ENCODE results near the gene GFAP.

GFAP gene

DNA sequence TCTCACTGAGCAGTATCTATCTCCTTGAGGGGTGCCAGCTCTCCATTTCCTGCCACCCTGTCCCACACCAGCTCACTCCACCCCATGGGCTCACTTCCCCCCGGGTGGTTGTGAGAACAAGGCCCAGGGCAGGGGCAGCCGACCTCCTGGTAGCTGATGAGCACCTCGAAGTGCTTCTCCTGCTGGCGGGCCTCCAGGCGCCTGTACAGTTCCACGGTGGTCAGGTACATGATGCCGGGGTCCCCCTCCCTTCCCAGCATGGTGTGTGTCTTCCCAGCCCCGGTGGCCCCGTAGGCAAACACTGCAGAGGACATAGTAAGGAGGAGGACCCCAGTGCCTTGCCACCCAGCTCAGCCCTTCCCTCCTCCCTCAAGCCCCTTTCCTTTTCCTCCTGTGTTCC is 19.8 kb upstream of the GFAP start:
- peaks cover 11% of the 10 kb centered on the region for H3K36me3 Mint-ChIP-seq
- peak overlapping the region; percentile 5 for H3K27ac Mint-ChIP-seq
- H3K4me3 Mint-ChIP-seq: no peak overlapping the region
- ATAC-seq (no peak), DNase-seq (ENCODE audit: low spot score in 2 of 2) (no peak)
- H3K9me3 Mint-ChIP-seq: no peaks in the 10 kb centered on the region
- H3K4me1 Mint-ChIP-seq: no peaks in the 10 kb centered on the region

DNA sequence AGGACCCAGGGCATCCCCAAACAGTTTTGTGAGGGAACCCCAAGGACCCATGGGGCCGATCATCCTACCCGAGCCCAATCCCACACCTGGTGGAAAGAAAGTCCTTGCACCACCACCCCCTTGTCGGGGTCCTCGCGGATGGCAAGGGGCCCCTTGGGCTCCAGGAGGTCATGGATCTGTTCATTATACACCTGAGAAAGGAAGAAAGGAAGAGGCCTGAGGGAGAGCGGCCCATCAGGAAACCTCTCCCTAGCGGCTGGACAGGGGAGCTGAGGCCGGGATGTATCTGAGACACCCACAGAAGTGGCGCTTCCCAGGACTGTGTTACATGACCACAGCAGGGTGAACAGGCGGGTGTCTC is 19.4 kb upstream of the GFAP start:
- no peak for ATAC-seq

GRCh38 chr17:44933824-44934744 is 18.8 kb upstream of the GFAP start:
- no peak for ATAC-seq
- Mint-ChIP-seq H3K4me3 (no peak overlapping the region), H3K9me3 (no peaks in the 10 kb centered on the region), H3K36me3 (peaks cover 9% of the 10 kb centered on the region), H3K4me1 (no peaks in the 10 kb centered on the region), H3K27ac (no peak overlapping the region)
- DNase-seq (ENCODE audit: low spot score in 2 of 2): no peak

More for the DNA sequence above, 19.4 kb upstream of the GFAP start:
- H3K9me3 Mint-ChIP-seq: no peaks in the 10 kb centered on the region
- no peak overlapping the region for H3K27ac Mint-ChIP-seq
- no peak for DNase-seq (ENCODE audit: low spot score in 2 of 2)
- H3K4me3 Mint-ChIP-seq: no peak overlapping the region
- no peaks in the 10 kb centered on the region for H3K4me1 Mint-ChIP-seq
- H3K36me3 Mint-ChIP-seq: peaks cover 12% of the 10 kb centered on the region

GRCh38 chr17:44932787-44933097 is 17.4 kb upstream of the GFAP start:
- ATAC-seq: no peak
- Mint-ChIP-seq H3K9me3 (no peaks in the 10 kb centered on the region), H3K27ac (no peak overlapping the region), H3K36me3 (peaks cover 7% of the 10 kb centered on the region), H3K4me3 (no peak overlapping the region), H3K4me1 (no peaks in the 10 kb centered on the region)
- no peak for DNase-seq (ENCODE audit: low spot score in 2 of 2)

- Mint-ChIP-seq H3K4me3 (no peak overlapping the region), H3K27ac (no peak overlapping the region), H3K9me3 (no peaks in the 10 kb centered on the region), H3K36me3 (peaks cover 7% of the 10 kb centered on the region), H3K4me1 (no peaks in the 10 kb centered on the region)
- no peak for DNase-seq (ENCODE audit: low spot score in 2 of 2)
- ATAC-seq: no peak
These were observed 16.9 kb upstream of the GFAP start for GRCh38 chr17:44932096-44932786.

- no peaks in the 10 kb centered on the region for H3K4me1 Mint-ChIP-seq
- ATAC-seq (no peak), DNase-seq (ENCODE audit: low spot score in 2 of 2) (no peak)
- peaks cover 7% of the 10 kb centered on the region for H3K36me3 Mint-ChIP-seq
- no peak overlapping the region for H3K4me3 Mint-ChIP-seq
- H3K9me3 Mint-ChIP-seq: no peaks in the 10 kb centered on the region
- H3K27ac Mint-ChIP-seq: no peak overlapping the region
These were observed 16.1 kb upstream of the GFAP start for GRCh38 chr17:44931376-44931775.

- DNase-seq (ENCODE audit: low spot score in 2 of 2) (no peak), ATAC-seq (no peak)
- no peak overlapping the region for H3K4me3 Mint-ChIP-seq
- H3K4me1 Mint-ChIP-seq: no peaks in the 10 kb centered on the region
- peaks cover 9% of the 10 kb centered on the region for H3K36me3 Mint-ChIP-seq
- H3K9me3 Mint-ChIP-seq: no peaks in the 10 kb centered on the region
- H3K27ac Mint-ChIP-seq: no peak overlapping the region
These were observed 15.4 kb upstream of the GFAP start for GRCh38 chr17:44930667-44931066.

- DNase-seq (ENCODE audit: low spot score in 2 of 2) (no peak), ATAC-seq (no peak)
- Mint-ChIP-seq H3K9me3 (no peaks in the 10 kb centered on the region), H3K4me1 (no peaks in the 10 kb centered on the region), H3K4me3 (no peak overlapping the region), H3K36me3 (peaks cover 14% of the 10 kb centered on the region), H3K27ac (no peak overlapping the region)
These were observed 13.8 kb upstream of the GFAP start for GRCh38 chr17:44928950-44929720.

GRCh38 chr17:44928136-44928535 is 12.8 kb upstream of the GFAP start:
- no peak overlapping the region for H3K4me3 Mint-ChIP-seq
- peaks cover 14% of the 10 kb centered on the region for H3K36me3 Mint-ChIP-seq

GRCh38 chr17:44927696-44928095 is 12.4 kb upstream of the GFAP start:
- no peak for DNase-seq (ENCODE audit: low spot score in 2 of 2)
- peaks cover 14% of the 10 kb centered on the region for H3K36me3 Mint-ChIP-seq
- H3K4me1 Mint-ChIP-seq: no peaks in the 10 kb centered on the region
- no peak overlapping the region for H3K4me3 Mint-ChIP-seq
- no peak overlapping the region for H3K27ac Mint-ChIP-seq
- no peak for ATAC-seq
- no peaks in the 10 kb centered on the region for H3K9me3 Mint-ChIP-seq

More at GRCh38 chr17:44928136-44928535, 12.8 kb upstream of the GFAP start:
- ATAC-seq (no peak), DNase-seq (ENCODE audit: low spot score in 2 of 2) (no peak)
- H3K9me3 Mint-ChIP-seq: no peaks in the 10 kb centered on the region
- H3K4me1 Mint-ChIP-seq: no peaks in the 10 kb centered on the region
- H3K27ac Mint-ChIP-seq: no peak overlapping the region

GRCh38 chr17:44926821-44927525 is 11.7 kb upstream of the GFAP start:
- peaks cover 14% of the 10 kb centered on the region for H3K36me3 Mint-ChIP-seq
- peak overlapping the region; percentile 10 for H3K27ac Mint-ChIP-seq
- DNase-seq (ENCODE audit: low spot score in 2 of 2) (no peak), ATAC-seq (no peak)
- H3K4me1 Mint-ChIP-seq: no peaks in the 10 kb centered on the region
- no peak overlapping the region for H3K4me3 Mint-ChIP-seq
- H3K9me3 Mint-ChIP-seq: no peaks in the 10 kb centered on the region

- no peak for ATAC-seq
- no peaks in the 10 kb centered on the region for H3K9me3 Mint-ChIP-seq
- H3K27ac Mint-ChIP-seq: peak overlapping the region; percentile 10
- H3K36me3 Mint-ChIP-seq: peaks cover 14% of the 10 kb centered on the region
- H3K4me3 Mint-ChIP-seq: no peak overlapping the region
- no peaks in the 10 kb centered on the region for H3K4me1 Mint-ChIP-seq
- DNase-seq (ENCODE audit: low spot score in 2 of 2): no peak
These were observed 10.7 kb upstream of the GFAP start for GRCh38 chr17:44925731-44926697.

- DNase-seq (ENCODE audit: low spot score in 2 of 2): no peak
- Mint-ChIP-seq H3K4me3 (no peak overlapping the region), H3K9me3 (no peaks in the 10 kb centered on the region), H3K4me1 (no peaks in the 10 kb centered on the region), H3K36me3 (peaks cover 7% of the 10 kb centered on the region), H3K27ac (peak overlapping the region; percentile 44)
- ATAC-seq: no peak
These were observed 8.8 kb upstream of the GFAP start for GRCh38 chr17:44924107-44924544.
